WI38 (cell line): ENCODE data around the gene ISCU.
A peak's percentile ranks its signal among the peaks of the same experiment; 100 is the strongest.

ENCODE experiments used
- H3K4me3 ChIP-seq: 2 replicates; pipeline ENCODE4 v1.5.1; 2011; ENCODE audit warnings: low read depth, mild to moderate bottlenecking, control low read depth, low read length
- CTCF ChIP-seq: IDR thresholded peaks from 2 replicates; pipeline ENCODE4 v1.5.1; 2012; ENCODE audit warnings: low read depth, mild to moderate bottlenecking, control low read depth, low read length

ISCU gene

GRCh38 chr12:108597559-108598471 is 35.4 kb downstream of the ISCU start, which contains the start of gene TMEM119:
Gene TMEM119, minus strand, starts transcription at chr12:108598084. Its CDS starts 5,701 bp downstream, at chr12:108592383.
- no peak for TF ChIP-seq CTCF
- peak within 1 kb of the TSS; percentile 71 for H3K4me3 ChIP-seq

DNA sequence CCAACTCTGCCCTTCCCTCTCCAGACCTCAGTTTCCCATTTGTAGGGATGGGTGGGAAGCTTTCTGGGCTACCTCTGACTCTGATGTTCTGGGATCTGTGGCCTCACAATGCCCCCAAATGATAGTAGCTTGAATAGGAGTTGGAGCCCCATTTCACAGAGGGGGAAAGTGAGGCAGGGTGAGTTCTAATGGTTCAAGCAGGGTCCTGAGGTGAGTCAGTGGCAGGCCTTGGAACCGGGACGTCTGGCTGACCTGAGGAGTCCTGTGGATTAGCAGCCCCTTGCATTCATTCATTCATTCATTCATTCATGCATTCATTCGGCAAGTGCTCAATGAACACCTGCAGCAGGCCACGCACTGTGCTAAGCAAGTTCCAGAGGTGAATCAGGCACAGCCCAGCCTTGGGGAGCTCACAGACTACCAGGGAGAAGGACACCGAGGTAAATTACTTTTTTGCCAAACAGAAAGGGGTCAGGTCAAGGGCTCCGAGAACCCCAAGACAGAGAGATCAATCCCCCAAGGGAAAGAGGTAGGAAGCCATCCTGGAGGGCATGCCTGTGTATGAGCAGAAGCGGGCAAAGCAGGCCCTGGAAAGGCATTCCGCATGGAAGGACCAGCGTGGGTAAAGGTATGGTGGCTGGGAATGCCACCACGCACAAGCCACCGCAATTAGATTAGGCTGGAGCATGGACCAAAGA is 36.3 kb downstream of the ISCU start:
- TF ChIP-seq CTCF, result no peak
- H3K4me3 ChIP-seq, result no peak overlapping the region; the same call in 1 of the 2 replicates

GRCh38 chr12:108599541-108599940 is 37.1 kb downstream of the ISCU start:
- no peak overlapping the region for H3K4me3 ChIP-seq
- TF ChIP-seq CTCF, result no peak

DNA sequence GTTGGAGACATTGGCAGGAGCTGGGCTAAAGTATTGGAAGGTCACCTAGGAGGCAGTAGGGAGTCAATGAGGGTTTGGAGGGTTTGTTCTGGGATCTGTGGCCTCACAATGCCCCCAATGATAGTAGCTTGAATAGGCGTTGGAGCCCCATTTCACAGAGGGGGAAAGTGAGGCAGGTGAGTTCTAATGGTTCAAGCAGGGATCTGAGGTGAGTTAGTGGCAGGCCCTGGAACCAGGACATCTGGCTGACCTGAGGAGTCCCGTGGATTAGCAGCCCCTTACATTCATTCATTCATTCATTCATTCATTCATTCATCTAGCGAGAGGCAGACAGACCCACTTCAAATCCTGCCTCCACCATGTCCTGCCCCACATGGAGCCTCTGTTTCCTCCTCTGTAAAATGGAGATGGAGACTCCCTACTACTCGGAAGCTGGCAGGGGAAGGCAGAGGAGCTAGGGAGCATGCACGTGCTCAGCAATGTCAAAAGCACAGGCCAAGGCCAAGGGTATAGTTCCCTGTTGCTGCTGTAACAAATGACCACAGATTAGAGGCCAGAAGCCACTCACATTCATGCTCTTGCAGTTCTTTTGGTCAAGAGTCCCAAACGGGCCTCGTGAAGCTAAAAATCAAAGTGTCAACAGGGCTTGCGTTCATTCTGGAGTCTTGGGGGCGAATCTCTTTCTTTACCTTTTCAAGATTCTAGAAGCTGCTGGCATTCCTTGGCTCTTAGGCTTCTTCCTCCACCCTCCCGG is 37.7 kb downstream of the ISCU start:
- H3K4me3 ChIP-seq, result no peak overlapping the region
- no peak for TF ChIP-seq CTCF

DNA sequence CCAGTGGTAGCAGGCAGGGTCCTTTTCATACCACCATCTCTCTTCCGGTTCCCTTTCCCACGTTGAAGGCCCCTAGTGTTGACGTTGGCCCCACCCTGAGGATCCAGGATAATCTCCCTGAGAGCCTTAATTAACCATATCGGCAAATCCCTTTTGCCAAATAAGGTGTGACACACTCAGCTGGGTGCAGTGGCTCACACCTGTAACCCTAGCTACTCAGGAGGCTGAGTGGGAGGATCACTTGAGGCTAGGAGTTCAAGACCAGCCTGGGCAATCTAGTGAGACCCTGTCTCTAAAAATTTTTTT is 38.3 kb downstream of the ISCU start:
- no peak overlapping the region for H3K4me3 ChIP-seq
- no peak for TF ChIP-seq CTCF

DNA sequence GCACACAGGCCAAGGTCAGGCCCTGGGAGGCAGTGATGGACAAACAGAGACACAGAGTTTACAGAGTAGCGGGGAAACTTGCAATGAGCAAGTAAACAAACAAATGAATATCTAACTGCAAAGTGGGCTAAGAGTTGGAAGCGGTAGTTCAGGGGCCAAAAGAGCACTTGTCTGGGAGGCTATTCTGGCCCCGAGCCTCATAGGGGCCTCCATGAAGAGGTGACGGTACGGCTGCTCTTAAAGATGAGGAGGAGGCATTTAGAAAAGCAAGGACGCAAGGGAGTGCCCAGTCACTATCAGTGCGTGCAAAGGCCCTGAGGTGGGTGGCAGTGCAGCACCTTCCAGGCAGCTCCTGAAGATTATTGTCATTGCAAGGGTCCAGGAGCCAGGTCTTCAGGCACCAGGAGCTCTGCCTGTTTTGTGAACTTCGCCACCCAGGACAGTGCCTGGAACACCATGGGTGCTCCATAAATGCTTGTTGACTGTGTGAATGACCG is 39.9 kb downstream of the ISCU start:
- H3K4me3 ChIP-seq, result no peak overlapping the region
- no peak for TF ChIP-seq CTCF
